NOMO-1 treated with DMSO at 0.1 percent for 48 hours (cell line): ENCODE results near the gene PPIE.
"Not testable (repeated sequence)": the region's sequence is repeated elsewhere in the genome, so short reads cannot be mapped to it uniquely, and the experiment has no call there.

Experiments used
- DNase-seq: peaks from one replicate; lab custom pipeline; 2025; ENCODE audit not compliant: unreplicated experiment; lab: John Stamatoyannopoulos, UW

PPIE gene

GRCh38 chr1:39757501-39757900 lies 18.8 kb downstream of the PPIE start:
- DNase-seq, result no peak

DNA sequence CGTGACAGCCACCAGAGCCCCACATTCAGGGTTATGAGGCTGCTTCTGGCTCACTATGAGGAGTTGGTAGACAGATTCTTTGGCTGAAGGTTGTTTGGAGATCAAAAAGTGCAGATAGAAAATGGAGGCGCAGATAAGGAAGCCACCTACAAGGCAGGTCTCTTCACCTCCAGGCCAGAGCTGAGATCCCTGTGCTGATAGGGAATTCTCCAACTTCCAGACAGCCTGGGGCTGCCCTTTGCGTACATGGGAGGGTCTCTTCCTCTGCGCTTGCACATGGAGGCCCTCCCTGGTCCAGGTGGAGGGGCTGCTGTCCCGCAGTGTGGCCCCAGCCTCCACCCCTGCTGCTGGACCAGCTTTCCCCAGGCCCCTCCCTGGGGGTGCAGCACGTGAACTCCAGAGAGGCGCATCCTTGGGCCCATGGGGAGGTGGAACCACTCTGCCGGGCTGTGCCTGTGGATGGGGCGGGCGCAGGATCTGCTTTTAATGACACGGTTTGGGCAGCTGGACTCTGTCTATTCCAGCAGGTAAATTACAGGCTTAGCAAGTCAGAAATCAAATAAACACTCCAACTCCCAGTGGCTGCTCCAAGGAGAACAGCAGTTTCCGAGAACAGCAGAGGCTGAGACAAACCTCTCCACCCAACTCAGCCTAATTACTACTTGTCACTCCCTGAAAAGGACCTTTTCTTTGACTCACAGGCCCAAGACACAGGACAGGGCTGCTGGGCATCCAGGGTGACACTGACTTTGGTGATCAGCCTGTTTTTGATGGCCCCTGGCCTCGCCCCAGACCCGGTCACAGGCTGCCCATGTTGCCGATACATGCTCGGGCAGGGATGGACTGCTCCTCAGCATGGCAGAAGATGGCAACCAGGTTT lies 20.1 kb downstream of the PPIE start:
- DNase-seq, result no peak

- DNase-seq, result no peak
These were observed 20.7 kb downstream of the PPIE start for GRCh38 chr1:39759436-39759726.

DNA sequence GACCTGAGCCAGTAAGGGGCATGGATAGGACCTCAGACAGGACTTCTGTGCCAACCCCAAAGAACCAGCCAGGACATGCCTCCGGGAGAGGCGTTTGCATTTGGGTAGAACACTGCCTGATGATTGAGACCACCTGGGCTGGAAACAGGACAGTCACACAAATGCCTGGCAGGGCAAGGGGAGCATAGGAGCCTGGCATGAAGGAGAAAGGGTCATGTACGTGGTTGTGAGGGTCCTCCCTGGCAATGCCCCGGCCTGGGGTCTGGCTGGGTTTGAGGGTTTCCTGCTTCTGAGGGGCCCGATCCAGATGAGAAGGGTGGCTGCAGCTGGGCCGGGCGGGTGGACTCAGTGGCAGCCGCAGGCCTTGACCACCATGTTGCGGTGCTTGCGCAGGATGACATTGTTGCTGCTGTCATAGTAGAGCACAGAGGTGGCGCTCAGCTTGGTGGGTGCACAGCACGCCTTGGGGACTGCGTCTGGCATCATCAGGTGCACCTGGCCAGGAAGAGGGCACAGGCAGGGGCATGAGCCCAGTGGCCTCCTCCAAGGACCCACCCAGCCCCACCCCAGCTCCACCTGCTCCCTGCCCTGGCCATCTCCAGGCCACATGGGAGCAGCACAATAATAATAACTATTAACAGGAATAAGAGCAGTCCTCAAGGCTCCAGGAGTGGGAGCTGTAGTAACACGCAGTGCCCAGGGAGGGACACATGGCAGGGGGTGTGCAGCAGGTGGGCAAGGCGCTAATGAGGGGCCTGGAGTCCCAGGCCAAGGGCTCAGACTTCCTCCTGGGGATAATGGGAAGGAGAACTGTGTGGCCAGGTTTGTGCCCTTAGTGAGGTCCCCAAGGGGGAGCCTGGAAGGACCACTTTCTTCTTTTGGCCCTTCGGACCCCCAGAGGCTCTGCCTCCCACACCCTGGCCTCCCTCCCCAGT lies 21.7 kb downstream of the PPIE start:
- no peak for DNase-seq

DNA sequence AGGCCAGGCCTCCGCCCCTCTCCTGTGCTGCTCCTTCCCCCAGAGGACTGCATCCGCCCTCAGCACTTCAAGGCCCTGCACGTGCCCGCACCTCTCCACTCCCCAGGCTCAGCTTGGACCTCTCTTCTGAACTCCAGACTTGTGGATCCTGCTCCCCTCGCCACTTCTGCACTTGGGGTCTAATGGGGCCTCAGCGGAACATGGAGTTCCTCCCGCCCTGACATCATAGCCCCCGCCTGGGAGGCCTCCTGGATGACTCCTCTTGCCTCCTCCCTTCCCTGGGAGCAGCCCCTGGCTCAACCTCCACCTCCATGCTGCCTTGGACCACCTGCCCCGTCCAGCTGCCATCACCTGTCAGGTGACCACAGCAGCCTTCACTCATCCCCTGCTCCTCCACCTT lies 22.3 kb downstream of the PPIE start:
- no peak for DNase-seq

DNA sequence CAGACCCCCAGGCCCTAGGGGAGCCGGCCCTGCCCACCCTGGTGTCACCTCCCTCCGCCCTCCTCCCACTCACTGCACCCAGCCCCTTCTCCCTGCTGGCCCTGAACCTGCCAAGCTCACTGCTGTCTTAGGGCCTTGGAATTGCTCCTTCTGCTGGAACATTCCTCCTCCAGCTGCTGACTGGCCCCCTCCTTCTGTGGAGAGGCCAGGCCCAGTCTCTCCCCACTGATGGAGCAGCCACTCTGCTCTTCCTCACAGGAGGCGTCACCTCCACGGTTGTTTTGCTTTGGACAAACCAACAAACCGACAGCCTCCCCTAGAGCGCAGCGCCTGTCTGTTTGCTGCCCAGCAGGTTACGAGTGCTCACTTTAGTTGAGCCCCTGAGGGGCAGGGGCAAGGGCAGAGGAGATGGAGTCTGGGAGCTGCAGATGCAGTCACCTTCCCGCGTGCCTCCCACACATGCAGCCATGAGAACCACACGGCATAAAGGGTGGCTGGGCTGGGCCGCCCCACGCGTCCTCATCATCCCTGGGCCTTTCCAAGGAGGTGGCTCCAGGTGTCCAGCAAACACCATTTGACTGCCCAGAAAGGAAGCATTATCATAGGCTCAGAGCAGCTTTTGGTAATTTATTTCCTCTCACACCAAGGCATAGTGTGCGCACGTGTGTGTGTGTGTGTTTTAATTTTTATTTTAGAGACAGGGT lies 23.0 kb downstream of the PPIE start:
- DNase-seq, result no peak

GRCh38 chr1:39762550-39763540 lies 24.2 kb downstream of the PPIE start:
- DNase-seq, result no peak

DNA sequence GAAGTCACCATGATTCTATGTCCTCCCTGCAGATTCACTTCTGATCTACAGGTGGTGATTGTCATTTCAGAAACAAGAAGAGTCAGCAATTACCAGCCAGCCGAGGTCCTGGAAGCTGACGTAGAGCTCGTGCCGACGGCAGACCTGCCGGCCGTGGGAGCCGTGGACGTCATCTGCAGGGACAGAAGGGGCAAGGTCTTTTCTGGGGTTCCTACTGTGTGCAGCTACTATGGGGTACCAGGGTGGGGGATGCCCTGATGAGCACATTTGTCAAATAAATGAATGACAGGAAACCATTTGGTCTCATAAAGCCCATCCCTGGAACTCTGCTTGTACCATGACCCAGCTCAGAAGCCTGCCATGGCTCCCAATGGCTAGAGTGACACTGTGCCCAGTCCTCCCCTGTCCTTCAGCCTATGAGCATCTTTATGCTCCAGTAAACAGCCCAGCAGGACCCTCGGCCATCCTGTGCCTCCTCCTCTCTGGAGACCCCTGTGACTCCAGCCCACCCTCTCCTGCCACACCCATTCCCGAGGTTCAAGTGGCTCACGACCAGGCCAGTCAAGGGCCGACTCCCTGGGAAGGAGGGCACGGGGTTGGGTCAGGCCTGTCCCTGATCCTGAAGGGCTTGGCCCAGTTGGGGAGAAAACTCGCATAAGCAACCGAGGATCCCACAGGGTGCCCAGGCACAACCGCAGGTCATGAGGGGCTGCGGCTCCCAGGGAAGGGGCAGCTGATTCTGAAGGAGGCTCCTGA lies 25.1 kb downstream of the PPIE start:
- not testable (repeated sequence) for DNase-seq

DNA sequence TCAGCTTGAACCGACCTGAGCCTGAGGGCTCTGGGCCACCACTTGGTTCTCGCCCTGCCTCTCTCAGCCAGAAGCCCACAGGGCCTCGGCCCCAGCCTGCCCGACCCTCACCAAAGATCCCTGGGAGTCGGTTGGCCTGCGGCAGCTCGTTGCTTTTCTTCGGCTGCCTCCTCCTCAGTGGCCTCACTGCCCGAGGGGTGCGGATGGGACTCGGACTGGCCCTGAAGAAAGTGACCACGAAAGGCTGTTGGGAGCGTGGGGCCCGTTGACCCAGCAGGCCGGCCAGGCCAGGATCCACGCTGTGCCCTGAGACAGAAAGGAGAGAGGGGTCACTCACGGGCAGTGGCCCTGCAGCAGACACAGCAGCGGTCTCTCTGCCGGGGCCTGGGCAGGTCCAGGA lies 25.8 kb downstream of the PPIE start:
- not testable (repeated sequence) for DNase-seq

DNA sequence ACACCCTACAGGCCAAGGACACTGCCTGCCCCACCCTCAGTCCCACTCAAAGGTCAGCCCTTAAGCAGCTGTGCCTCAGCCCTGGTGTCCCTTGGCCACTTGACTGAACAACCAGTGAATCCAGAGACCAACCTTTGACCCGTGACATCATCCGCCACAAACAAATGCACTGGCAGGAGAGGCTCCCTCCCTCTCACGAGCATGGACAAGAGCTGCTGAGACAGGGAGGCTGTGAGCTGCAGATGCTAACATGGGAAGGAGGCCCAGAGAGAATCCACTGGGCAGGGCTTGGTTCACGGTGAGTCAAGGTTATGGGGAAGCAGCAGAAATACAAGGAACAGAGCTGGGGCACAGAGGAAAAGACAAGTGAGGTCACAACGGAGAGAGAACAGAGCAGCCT lies 27.8 kb downstream of the PPIE start:
- DNase-seq, result not testable (repeated sequence)

GRCh38 chr1:39769502-39769901 lies 30.8 kb downstream of the PPIE start:
- DNase-seq, result not testable (repeated sequence)

GRCh38 chr1:39770100-39771021 lies 31.7 kb downstream of the PPIE start:
- not testable (repeated sequence) for DNase-seq

GRCh38 chr1:39771022-39771532 lies 32.4 kb downstream of the PPIE start, which contains the start of gene OXCT2:
OXCT2 (minus strand) TSS chr1:39771348; CDS start chr1:39771255, 93 bp downstream.
- DNase-seq, result not testable (repeated sequence)

GRCh38 chr1:39773369-39773979 lies 34.8 kb downstream of the PPIE start:
- DNase-seq, result not testable (repeated sequence)

DNA sequence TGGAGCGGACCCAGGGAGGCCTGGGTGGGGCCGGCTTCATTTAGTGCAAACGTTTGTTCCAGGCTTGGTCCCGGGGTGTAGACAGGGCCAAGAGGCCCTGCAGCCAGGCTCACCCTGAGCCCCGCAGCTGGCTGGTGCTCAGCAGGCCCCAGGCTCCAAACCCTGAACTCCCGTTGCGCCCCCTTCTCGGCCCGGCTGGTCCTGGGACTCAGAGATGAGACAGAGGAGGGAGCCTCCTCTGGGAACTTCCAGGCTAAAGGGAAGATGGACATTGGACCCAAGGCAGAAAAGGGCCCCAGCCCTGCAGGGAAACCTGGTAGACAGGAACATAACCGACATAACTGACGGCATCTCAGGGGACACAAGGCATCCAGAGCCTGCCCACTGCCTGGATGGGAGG lies 36.5 kb downstream of the PPIE start:
- not testable (repeated sequence) for DNase-seq

- not testable (repeated sequence) for DNase-seq
These were observed 37.2 kb downstream of the PPIE start for GRCh38 chr1:39775676-39776399.

DNA sequence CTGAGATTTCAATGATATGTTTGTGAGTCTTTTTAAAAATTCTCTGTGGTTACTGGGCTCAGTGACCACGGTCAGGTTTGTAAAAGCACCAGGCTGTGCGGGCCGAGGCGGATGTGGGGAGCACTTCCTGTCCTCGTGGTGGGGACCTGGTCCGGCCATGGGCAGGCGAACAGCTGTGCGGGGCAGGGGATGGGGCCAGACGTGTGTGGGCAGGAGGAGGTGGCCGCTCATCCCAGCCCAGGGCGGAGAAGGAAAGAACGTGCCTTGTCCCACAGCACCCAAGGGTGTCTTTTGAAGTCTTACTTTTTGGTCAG lies 37.7 kb downstream of the PPIE start:
- no peak for DNase-seq
